Hematopoietic multipotent progenitor cell treated with erythropoietin and hydrocortisone succinate and interleukin-3 and kit ligand, for 4 days (in vitro differentiated cells): ENCODE measurements around the gene RBCK1.

Experiments used
- DNase-seq: peaks from one replicate; pipeline ENCODE4 v3.0.0-alpha.2; 2015

The RBCK1 gene

GRCh38 chr20:400128-400453, 8.0 kb upstream of the RBCK1 start:
- no peak for DNase-seq

- DNase-seq, result peak; percentile 49
Observed at GRCh38 chr20:400454-401275, 7.4 kb upstream of the RBCK1 start.

- DNase-seq, result peak; percentile 19
Observed at GRCh38 chr20:401682-402495, 6.2 kb upstream of the RBCK1 start.

- no peak for DNase-seq
Observed at GRCh38 chr20:402496-402885, 5.6 kb upstream of the RBCK1 start.

GRCh38 chr20:402898-403581, 5.1 kb upstream of the RBCK1 start:
- DNase-seq, result no peak

- no peak for DNase-seq
Observed at GRCh38 chr20:403582-403957, 4.5 kb upstream of the RBCK1 start.

GRCh38 chr20:404088-404487, 4.0 kb upstream of the RBCK1 start:
- no peak for DNase-seq

GRCh38 chr20:406200-407132, 1.6 kb upstream of the RBCK1 start:
- DNase-seq, result no peak

- peak; percentile 89 for DNase-seq
Observed at GRCh38 chr20:407133-407952, 756 bp upstream of the RBCK1 start.

GRCh38 chr20:408843-409696, 971 bp downstream of the RBCK1 start:
- peak; percentile 39 for DNase-seq

- no peak for DNase-seq
Observed at GRCh38 chr20:409697-410559, 1.8 kb downstream of the RBCK1 start.

GRCh38 chr20:412081-412480, 4.0 kb downstream of the RBCK1 start:
- DNase-seq, result no peak

GRCh38 chr20:414161-414560, 6.1 kb downstream of the RBCK1 start:
- no peak for DNase-seq

- peak; percentile 49 for DNase-seq
Observed at GRCh38 chr20:415820-416322, 7.8 kb downstream of the RBCK1 start.

GRCh38 chr20:416950-417800, 9.1 kb downstream of the RBCK1 start:
- DNase-seq, result no peak

- DNase-seq, result no peak
Observed at GRCh38 chr20:417801-418342, 9.8 kb downstream of the RBCK1 start.

GRCh38 chr20:418858-419365, 10.8 kb downstream of the RBCK1 start:
- no peak for DNase-seq
